ENCODE data around the gene BIN1. TPM values are rescaled to one million over a fixed set of nuclear protein-coding genes. Genes with fewer than 3 reads are reported as not detected.
A peak's percentile ranks its signal among the peaks of the same experiment; 100 is the strongest.

The BIN1 gene
- total RNA-seq, 1 experiment from 2014 or later = 31.8 TPM

DNA sequence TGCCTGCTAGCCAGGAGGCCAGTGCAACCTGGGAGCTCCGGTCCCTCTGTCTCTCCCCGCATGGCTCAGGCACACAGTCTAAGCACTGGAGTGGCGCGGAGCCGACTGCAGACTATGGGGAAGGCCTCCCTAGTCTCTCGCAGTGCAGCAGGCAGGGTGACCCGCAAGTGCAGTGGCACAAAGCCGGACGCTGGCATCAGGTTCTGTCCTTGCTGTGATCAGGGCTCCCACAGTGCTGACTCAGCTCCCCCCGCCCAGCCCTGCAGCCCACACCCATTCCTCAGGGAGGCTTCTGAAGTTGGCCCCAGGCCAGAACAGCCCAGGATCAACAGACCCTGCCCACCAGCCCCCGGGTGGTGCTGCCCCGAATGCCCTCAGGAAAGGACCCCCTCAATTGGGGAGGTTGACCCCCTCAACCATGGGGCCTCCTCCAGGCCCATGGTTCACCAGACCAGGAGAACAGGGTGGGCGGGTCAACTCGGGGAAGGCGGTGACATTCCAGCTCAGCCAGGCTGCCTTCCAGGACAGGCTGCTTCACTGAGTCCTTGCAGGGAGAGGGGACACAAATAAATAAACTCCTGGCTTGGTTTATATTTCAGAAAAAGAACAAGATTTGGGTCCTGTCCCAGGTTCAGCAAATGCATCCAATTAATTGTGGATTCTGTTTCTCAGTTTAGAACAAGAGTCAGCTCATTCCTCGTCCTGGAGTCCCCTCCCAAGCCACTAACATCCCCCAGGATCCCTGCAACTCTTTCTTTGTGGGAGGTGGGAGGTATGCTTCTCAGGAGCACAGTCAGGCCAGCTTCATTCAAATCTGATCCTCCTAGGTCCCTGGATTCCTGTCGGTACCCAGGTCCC lies 12.2 kb downstream of the BIN1 start (continued):
- TF ChIP-seq REST (IDR thresholded peaks at IDR 0.05; ENCODE audit: low read depth) (no peak), TCF7L2 (IDR thresholded peaks at IDR 0.05; ENCODE audit: borderline replicate concordance, extremely low read depth, insufficient read depth, insufficient read length) (no peak)

GRCh38 chr2:127093648-127094210 lies 13.2 kb downstream of the BIN1 start:
- Histone ChIP-seq H4K20me1 (ENCODE audit: insufficient read depth) (no peaks in the 10 kb centered on the region), H3K79me2 (ENCODE audit: insufficient read depth, low read length) (no peaks in the 10 kb centered on the region; the same call in 1 of the 2 replicates), H3K4me1 (ENCODE audit: control insufficient read depth in 1 of 2, insufficient read depth in 2 of 2, low read length in 2 of 2) (peaks cover 28 to 37% of the 10 kb centered on the region in 2 experiments), H3K36me3 (ENCODE audit: control insufficient read depth in 1 of 2, insufficient read depth in 2 of 2, low read length in 2 of 2) (no peaks in the 10 kb centered on the region), H2AFZ (ENCODE audit: low read depth, low read length, poor library complexity, severe bottlenecking) (no peak overlapping the region), H3K4me3 (replicated peaks in 1 of 2; ENCODE audit: low read depth in 1 of 2, low read length in 2 of 2) (no peak overlapping the region), H3K9me2 (ENCODE audit: insufficient read depth) (no peaks in the 10 kb centered on the region), H3K9ac (ENCODE audit: low read length) (peak overlapping the region; percentile 30; the same call in 1 of the 2 replicates), H3K4me2 (ENCODE audit: low read length) (peak overlapping the region; percentile 69), H3K9me3 (ENCODE audit: control insufficient read depth in 1 of 2, insufficient read depth in 1 of 2, low read depth in 1 of 2, low read length in 2 of 2) (no peaks in the 10 kb centered on the region), H3K27ac (ENCODE audit: low read depth, low read length) (no peak overlapping the region), H3K27me3 (ENCODE audit: insufficient read depth, low read length) (no peaks in the 10 kb centered on the region)
- BruUV-seq (replicated peaks) = no TSS peak
- intact Hi-C loops (cut with micrococcal nuclease) = no loop called here
- POLR2A ChIA-PET = no interaction called here
- RAD21 ChIA-PET (ENCODE audit: low non-redundant PET in 1 of 2, low total read pairs in 2 of 2, uncharacterized antibody in 2 of 2, unreplicated experiment in 2 of 2) = no interaction called here
- DNase-seq (ENCODE audit: low read depth, low spot score) = no peak
- ATAC-seq = no peak
- CTCF ChIA-PET = interaction anchor here (1.8 kb wide), 1 partner anchor 26 kb away, joined by 5 read pairs; no protein-coding TSS in a partner anchor
- TF ChIP-seq ELF1 (IDR thresholded peaks at IDR 0.05; ENCODE audit: borderline replicate concordance, low read depth) (no peak), CTCF (IDR thresholded peaks at IDR 0.05 in 2 of 3, conservative IDR thresholded peaks at IDR 0.05 in 1 of 3; ENCODE audit: borderline replicate concordance in 1 of 3, insufficient read depth in 1 of 3, low read depth in 2 of 3, low read length in 2 of 3) (no peak), EGR1 (IDR thresholded peaks at IDR 0.05; ENCODE audit: low read depth) (no peak), RAD21 (IDR thresholded peaks at IDR 0.05; ENCODE audit: low read depth) (no peak), EZH2 (IDR thresholded peaks at IDR 0.05) (no peak), ZFX (IDR thresholded peaks at IDR 0.05) (no peak), CBX3 (IDR thresholded peaks at IDR 0.05; ENCODE audit: low read depth) (no peak), FOSL1 (IDR thresholded peaks at IDR 0.05; ENCODE audit: low read depth) (no peak), SRF (IDR thresholded peaks at IDR 0.05; ENCODE audit: low read depth) (no peak), ATF3 (IDR thresholded peaks at IDR 0.05) (no peak), JUND (IDR thresholded peaks at IDR 0.05) (no peak), YY1 (IDR thresholded peaks at IDR 0.05; ENCODE audit: extremely low read depth, insufficient replicate concordance, low read depth, low read length) (no peak), SIN3A (IDR thresholded peaks at IDR 0.05; ENCODE audit: low read depth) (no peak), SP1 (IDR thresholded peaks at IDR 0.05; ENCODE audit: low read depth) (no peak)
- TF ChIP-seq, protein P1, sequence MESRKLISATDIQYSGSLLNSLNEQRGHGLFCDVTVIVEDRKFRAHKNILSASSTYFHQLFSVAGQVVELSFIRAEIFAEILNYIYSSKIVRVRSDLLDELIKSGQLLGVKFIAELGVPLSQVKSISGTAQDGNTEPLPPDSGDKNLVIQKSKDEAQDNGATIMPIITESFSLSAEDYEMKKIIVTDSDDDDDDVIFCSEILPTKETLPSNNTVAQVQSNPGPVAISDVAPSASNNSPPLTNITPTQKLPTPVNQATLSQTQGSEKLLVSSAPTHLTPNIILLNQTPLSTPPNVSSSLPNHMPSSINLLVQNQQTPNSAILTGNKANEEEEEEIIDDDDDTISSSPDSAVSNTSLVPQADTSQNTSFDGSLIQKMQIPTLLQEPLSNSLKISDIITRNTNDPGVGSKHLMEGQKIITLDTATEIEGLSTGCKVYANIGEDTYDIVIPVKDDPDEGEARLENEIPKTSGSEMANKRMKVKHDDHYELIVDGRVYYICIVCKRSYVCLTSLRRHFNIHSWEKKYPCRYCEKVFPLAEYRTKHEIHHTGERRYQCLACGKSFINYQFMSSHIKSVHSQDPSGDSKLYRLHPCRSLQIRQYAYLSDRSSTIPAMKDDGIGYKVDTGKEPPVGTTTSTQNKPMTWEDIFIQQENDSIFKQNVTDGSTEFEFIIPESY (IDR thresholded peaks at IDR 0.05; ENCODE audit: extremely low read depth, insufficient replicate concordance, low read length) = no peak
